ENCODE measurements around the gene UPK1B.

The UPK1B gene

DNA sequence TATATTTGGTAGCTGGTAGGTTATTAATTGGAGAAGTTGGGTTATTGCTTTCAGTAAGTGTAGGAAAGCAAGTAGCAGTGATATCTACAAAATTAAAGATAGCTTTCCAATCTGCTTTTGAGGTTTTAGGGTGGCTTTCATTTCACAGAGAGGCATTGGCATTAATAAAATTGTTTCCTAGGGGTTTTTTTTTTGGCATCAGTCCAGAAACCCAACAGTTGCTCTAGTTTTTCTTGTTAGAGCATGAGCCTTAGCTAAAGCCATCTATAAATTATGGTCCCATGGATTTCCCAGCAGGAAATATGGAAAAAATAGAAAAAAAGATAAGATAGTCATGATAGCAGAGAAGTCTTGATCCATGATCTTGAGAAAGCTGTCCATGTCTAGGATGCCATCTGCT lies 70.3 kb downstream of the UPK1B start:
- Histone ChIP-seq H2AFZ (ENCODE audit: low read length) (no peak overlapping the region), H3K27ac (ENCODE audit: low read length) (no peak overlapping the region)

GRCh38 chr3:119245778-119246177 lies 72.4 kb downstream of the UPK1B start:
- H3K4me1 ChIP-seq (ENCODE audit: low read length): 0 out of 2 replicates have a peak, but pooled peaks cover 3% of the 10 kb centered on the region
- H2AFZ ChIP-seq (ENCODE audit: low read length): no peak overlapping the region
- H3K36me3 ChIP-seq (replicated peaks; ENCODE audit: insufficient read depth, low read length): no peaks in the 10 kb centered on the region
- H3K9me3 ChIP-seq (replicated peaks; ENCODE audit: insufficient read depth, low read length): no peaks in the 10 kb centered on the region
- no peak overlapping the region for H3K4me2 ChIP-seq (ENCODE audit: low read depth, low read length)
- no peak for DNase-seq
- no peak overlapping the region for H3K27ac ChIP-seq (ENCODE audit: low read length)
- H3K79me2 ChIP-seq (ENCODE audit: low read length): no peaks in the 10 kb centered on the region
- no peaks in the 10 kb centered on the region for H3K27me3 ChIP-seq (replicated peaks; ENCODE audit: insufficient read depth, low read length)
- H3F3A ChIP-seq (ENCODE audit: insufficient read depth, low read length): 0 out of 2 replicates have a peak, but pooled peaks cover 6% of the 10 kb centered on the region
- no peaks in the 10 kb centered on the region for H4K20me1 ChIP-seq (ENCODE audit: insufficient read depth, low read length)
- H3K9ac ChIP-seq (ENCODE audit: low read length): no peak overlapping the region
- no peaks in the 10 kb centered on the region for H3K9me2 ChIP-seq (replicated peaks; ENCODE audit: insufficient read depth, low read length)
- no peak overlapping the region for H3K4me3 ChIP-seq (ENCODE audit: low read length)
- TF ChIP-seq, protein P1, sequence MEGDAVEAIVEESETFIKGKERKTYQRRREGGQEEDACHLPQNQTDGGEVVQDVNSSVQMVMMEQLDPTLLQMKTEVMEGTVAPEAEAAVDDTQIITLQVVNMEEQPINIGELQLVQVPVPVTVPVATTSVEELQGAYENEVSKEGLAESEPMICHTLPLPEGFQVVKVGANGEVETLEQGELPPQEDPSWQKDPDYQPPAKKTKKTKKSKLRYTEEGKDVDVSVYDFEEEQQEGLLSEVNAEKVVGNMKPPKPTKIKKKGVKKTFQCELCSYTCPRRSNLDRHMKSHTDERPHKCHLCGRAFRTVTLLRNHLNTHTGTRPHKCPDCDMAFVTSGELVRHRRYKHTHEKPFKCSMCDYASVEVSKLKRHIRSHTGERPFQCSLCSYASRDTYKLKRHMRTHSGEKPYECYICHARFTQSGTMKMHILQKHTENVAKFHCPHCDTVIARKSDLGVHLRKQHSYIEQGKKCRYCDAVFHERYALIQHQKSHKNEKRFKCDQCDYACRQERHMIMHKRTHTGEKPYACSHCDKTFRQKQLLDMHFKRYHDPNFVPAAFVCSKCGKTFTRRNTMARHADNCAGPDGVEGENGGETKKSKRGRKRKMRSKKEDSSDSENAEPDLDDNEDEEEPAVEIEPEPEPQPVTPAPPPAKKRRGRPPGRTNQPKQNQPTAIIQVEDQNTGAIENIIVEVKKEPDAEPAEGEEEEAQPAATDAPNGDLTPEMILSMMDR (IDR thresholded peaks at IDR 0.05; ENCODE audit: low read length): no peak
- TF ChIP-seq EZH2 (optimal IDR thresholded peaks at IDR 0.05; ENCODE audit: low read depth, low read length) (no peak), EZH2phosphoT487 (IDR thresholded peaks at IDR 0.05; ENCODE audit: low read length) (no peak)

More for the DNA sequence above, 70.3 kb downstream of the UPK1B start:
- Histone ChIP-seq H3K4me3 (ENCODE audit: low read length) (no peak overlapping the region), H3K9ac (ENCODE audit: low read length) (no peak overlapping the region), H3K4me2 (ENCODE audit: low read depth, low read length) (no peak overlapping the region), H3F3A (ENCODE audit: insufficient read depth, low read length) (0 out of 2 replicates have a peak, but pooled peaks cover 6% of the 10 kb centered on the region), H4K20me1 (ENCODE audit: insufficient read depth, low read length) (no peaks in the 10 kb centered on the region), H3K9me2 (replicated peaks; ENCODE audit: insufficient read depth, low read length) (no peaks in the 10 kb centered on the region), H3K36me3 (replicated peaks; ENCODE audit: insufficient read depth, low read length) (no peaks in the 10 kb centered on the region), H3K4me1 (ENCODE audit: low read length) (peaks cover 11% of the 10 kb centered on the region; the same call in 1 of the 2 replicates), H3K27me3 (replicated peaks; ENCODE audit: insufficient read depth, low read length) (no peaks in the 10 kb centered on the region), H3K9me3 (replicated peaks; ENCODE audit: insufficient read depth, low read length) (no peaks in the 10 kb centered on the region), H3K79me2 (ENCODE audit: low read length) (peaks cover 14% of the 10 kb centered on the region)
- DNase-seq: no peak
- TF ChIP-seq EZH2 (optimal IDR thresholded peaks at IDR 0.05; ENCODE audit: low read depth, low read length) (no peak), EZH2phosphoT487 (IDR thresholded peaks at IDR 0.05; ENCODE audit: low read length) (no peak)
- TF ChIP-seq, protein P1 (IDR thresholded peaks at IDR 0.05; ENCODE audit: low read length): no peak

All from MM.1S (cell line).